DOHH2 (cell line): ENCODE measurements around the gene LBP.

Source experiments
- H3F3A ChIP-seq: fragments of 200-600 bp; sonication (generic), shearing (Covaris generic); 2 replicates; pipeline ENCODE4 v1.6.0; 2016; ENCODE audit warnings: antibody characterized with exemption, mild to moderate bottlenecking; ENCODE audit not compliant: control insufficient read depth, insufficient read depth
- H3K27ac ChIP-seq: fragments of 200-600 bp; sonication (generic); 2 replicates; pipeline ENCODE4 v1.5.1; 2014; ENCODE audit warnings: low read depth, mild to moderate bottlenecking, low read length, moderate library complexity
- H3K27me3 ChIP-seq: fragments of 200-600 bp; sonication (generic); 2 replicates; pipeline ENCODE4 v1.6.1; 2014; ENCODE audit warnings: mild to moderate bottlenecking, low read length, mixed read lengths; ENCODE audit not compliant: control insufficient read depth
- H3K36me3 ChIP-seq: fragments of 200-600 bp; sonication (generic); 2 replicates; pipeline ENCODE4 v1.6.1; 2014; ENCODE audit warnings: mild to moderate bottlenecking, low read length, moderate library complexity, mixed read lengths; ENCODE audit not compliant: control insufficient read depth
- H3K4me1 ChIP-seq: fragments of 200-600 bp; sonication (generic); 2 replicates; pipeline ENCODE4 v1.6.1; 2014; ENCODE audit warnings: mild to moderate bottlenecking, low read length, mixed read lengths; ENCODE audit not compliant: control insufficient read depth
- H3K4me2 ChIP-seq: fragments of 200-600 bp; sonication (generic); 2 replicates; pipeline ENCODE4 v1.6.0; 2014; ENCODE audit warnings: mild to moderate bottlenecking, low read length, moderate library complexity
- H3K4me3 ChIP-seq: fragments of 200-600 bp; sonication (generic); 2 replicates; pipeline ENCODE4 v1.5.1; 2014; ENCODE audit warnings: mild to moderate bottlenecking, low read length, mixed read lengths
- H3K79me2 ChIP-seq: fragments of 200-600 bp; sonication (generic); 2 replicates; pipeline ENCODE4 v1.6.1; 2014; ENCODE audit warnings: mild to moderate bottlenecking, low read length, mixed read lengths; ENCODE audit not compliant: control insufficient read depth
- H3K9me2 ChIP-seq: fragments of 200-600 bp; sonication (generic); replicated peaks from 2 replicates; pipeline ENCODE4 v1.6.1; 2014; ENCODE audit warnings: mild to moderate bottlenecking, low read length, mixed read lengths; ENCODE audit not compliant: control insufficient read depth
- H3K9me3 ChIP-seq: fragments of 200-600 bp; sonication (generic); 2 replicates; pipeline ENCODE4 v1.6.1; 2014; ENCODE audit warnings: antibody characterized with exemption, low read length, mixed read lengths; ENCODE audit not compliant: control insufficient read depth, insufficient read depth
- H4K20me1 ChIP-seq: fragments of 200-600 bp; sonication (generic); 2 replicates; pipeline ENCODE4 v1.6.0; 2014; ENCODE audit warnings: low read depth, mild to moderate bottlenecking, antibody characterized with exemption, low read length, moderate library complexity; ENCODE audit not compliant: control insufficient read depth, insufficient read depth
- CTCF ChIP-seq: fragments of 200-600 bp; sonication (generic); IDR thresholded peaks from one replicate; pipeline ENCODE4 v1.5.1; 2014; ENCODE audit warnings: antibody characterized with exemption, mild to moderate bottlenecking, low read depth, low read length; ENCODE audit not compliant: poor library complexity, severe bottlenecking
- EZH2phosphoT487 ChIP-seq: fragments of 200-600 bp; sonication (generic); IDR thresholded peaks from 2 replicates; pipeline ENCODE4 v1.6.1; 2017; ENCODE audit warnings: borderline replicate concordance, mild to moderate bottlenecking, antibody characterized with exemption, low read length, moderate library complexity, mixed read lengths

LBP gene

GRCh38 chr20:38331245-38331644 lies 15.0 kb upstream of the LBP start:
- Histone ChIP-seq H3K27me3 (no peaks in the 10 kb centered on the region), H3K4me3 (no peak overlapping the region), H3K4me1 (no peaks in the 10 kb centered on the region), H3K9me2 (no peaks in the 10 kb centered on the region), H3F3A (no peaks in the 10 kb centered on the region), H3K27ac (no peak overlapping the region), H3K79me2 (no peaks in the 10 kb centered on the region), H4K20me1 (no peaks in the 10 kb centered on the region), H3K36me3 (no peaks in the 10 kb centered on the region), H3K4me2 (no peak overlapping the region), H3K9me3 (no peaks in the 10 kb centered on the region)
- TF ChIP-seq EZH2phosphoT487 (no peak), CTCF (no peak)

GRCh38 chr20:38331814-38332213 lies 14.5 kb upstream of the LBP start:
- no peaks in the 10 kb centered on the region for H3K36me3 ChIP-seq
- H3K4me2 ChIP-seq, result no peak overlapping the region
- no peak for TF ChIP-seq CTCF
- TF ChIP-seq EZH2phosphoT487, result no peak
- H3K4me3 ChIP-seq, result no peak overlapping the region
- no peaks in the 10 kb centered on the region for H3K9me2 ChIP-seq
- no peaks in the 10 kb centered on the region for H3K79me2 ChIP-seq
- H3K27me3 ChIP-seq, result no peaks in the 10 kb centered on the region
- no peaks in the 10 kb centered on the region for H4K20me1 ChIP-seq
- H3K9me3 ChIP-seq, result no peaks in the 10 kb centered on the region
- H3K4me1 ChIP-seq, result no peaks in the 10 kb centered on the region
- no peaks in the 10 kb centered on the region for H3F3A ChIP-seq
- no peak overlapping the region for H3K27ac ChIP-seq

GRCh38 chr20:38334016-38334415 lies 12.3 kb upstream of the LBP start:
- no peak overlapping the region for H3K4me2 ChIP-seq
- no peaks in the 10 kb centered on the region for H3F3A ChIP-seq
- no peak overlapping the region for H3K27ac ChIP-seq
- no peaks in the 10 kb centered on the region for H3K4me1 ChIP-seq
- no peaks in the 10 kb centered on the region for H3K9me2 ChIP-seq
- H3K4me3 ChIP-seq, result no peak overlapping the region
- H3K36me3 ChIP-seq, result no peaks in the 10 kb centered on the region
- peaks cover 6% of the 10 kb centered on the region; the same call in 1 of the 2 replicates for H3K9me3 ChIP-seq
- no peaks in the 10 kb centered on the region for H3K27me3 ChIP-seq
- H3K79me2 ChIP-seq, result no peaks in the 10 kb centered on the region
- no peaks in the 10 kb centered on the region for H4K20me1 ChIP-seq
- no peak for TF ChIP-seq EZH2phosphoT487
- no peak for TF ChIP-seq CTCF

- no peak overlapping the region for H3K27ac ChIP-seq
- no peak overlapping the region for H3K4me2 ChIP-seq
- H3K4me3 ChIP-seq, result no peak overlapping the region
- no peaks in the 10 kb centered on the region for H3K9me2 ChIP-seq
- no peaks in the 10 kb centered on the region for H3K36me3 ChIP-seq
- no peaks in the 10 kb centered on the region for H3K4me1 ChIP-seq
- no peaks in the 10 kb centered on the region for H3K27me3 ChIP-seq
- no peaks in the 10 kb centered on the region for H3F3A ChIP-seq
- H4K20me1 ChIP-seq, result no peaks in the 10 kb centered on the region
- TF ChIP-seq CTCF (no peak), EZH2phosphoT487 (no peak)
- no peaks in the 10 kb centered on the region for H3K79me2 ChIP-seq
- peaks cover 6% of the 10 kb centered on the region; the same call in 1 of the 2 replicates for H3K9me3 ChIP-seq
These were observed 9.6 kb upstream of the LBP start for GRCh38 chr20:38336726-38337125.
